Measurements from ENCODE around the gene CFL2.

GRCh38 chr14:34711169-34711568 is 3.2 kb downstream of the CFL2 start:
- no peak for TF ChIP-seq POLR2A (IDR thresholded peaks at IDR 0.05)
- no peak for TF ChIP-seq CTCF (IDR thresholded peaks at IDR 0.05)
